HepG2 (cell line): Measurements from ENCODE around the gene C1GALT1.

Experiments used
- ARID3A ChIP-seq: IDR thresholded peaks from 2 replicates; pipeline ENCODE4 v1.6.1; 2012; ENCODE audit warnings: low read depth, low read length, improper control_type of control experiment
- PAXIP1 ChIP-seq: sonication (generic); formaldehyde crosslinking; conservative IDR thresholded peaks from 2 replicates; pipeline ENCODE4 v1.4.0; 2020; ENCODE audit warnings: mild to moderate bottlenecking, missing genetic modification reagents, moderate library complexity
- TAF1 ChIP-seq: sonication (generic); formaldehyde crosslinking; IDR thresholded peaks from 2 replicates; pipeline ENCODE4 v1.4.0; 2020; ENCODE audit warnings: missing genetic modification reagents
- ZNF292 ChIP-seq: sonication (generic); formaldehyde crosslinking; IDR thresholded peaks from 2 replicates; pipeline ENCODE4 v1.8.1; 2022; ENCODE audit warnings: mild to moderate bottlenecking, low read depth, missing genetic modification reagents, borderline replicate concordance
- ZNF451 ChIP-seq: sonication (generic); formaldehyde crosslinking; IDR thresholded peaks from 2 replicates; pipeline ENCODE4 v1.5.0; 2020; ENCODE audit warnings: mild to moderate bottlenecking, missing genetic modification reagents
- ZNF775 ChIP-seq: sonication (generic); formaldehyde crosslinking; IDR thresholded peaks from 2 replicates; pipeline ENCODE4 v1.4.0; 2020; ENCODE audit warnings: missing genetic modification reagents, mild to moderate bottlenecking, moderate library complexity, borderline replicate concordance

GRCh38 chr7:7165372-7165771 lies 17.0 kb upstream of the C1GALT1 start:
- TF ChIP-seq ZNF292 (CRISPR knock-in tag) (no peak), TAF1 (CRISPR knock-in tag) (no peak), ZNF451 (no peak), PAXIP1 (CRISPR knock-in tag) (no peak), ZNF775 (no peak), ARID3A (no peak)
